Muscle of leg (tissue), 11 donors: ENCODE results near the gene XDH. TPM values are rescaled to one million over a fixed set of nuclear protein-coding genes. Genes with fewer than 3 reads are reported as not detected.

ENCODE experiments used
- DNase-seq: peaks from one replicate; pipeline ENCODE4 v3.0.0; 2013
- H3K27ac ChIP-seq: one replicate; pipeline ENCODE4 v1.5.1; 2013; ENCODE audit warnings: mild to moderate bottlenecking, low read length, control low read depth
- H3K27me3 ChIP-seq: one replicate; pipeline ENCODE4 v1.6.1; 2013; ENCODE audit warnings: low read length; ENCODE audit not compliant: control insufficient read depth, insufficient read depth
- H3K36me3 ChIP-seq: one replicate; pipeline ENCODE4 v1.6.1; 2013; ENCODE audit warnings: low read length; ENCODE audit not compliant: control insufficient read depth, insufficient read depth
- H3K4me1 ChIP-seq: one replicate; pipeline ENCODE4 v1.6.1; 2013; ENCODE audit warnings: low read length; ENCODE audit not compliant: control insufficient read depth, insufficient read depth
- H3K4me3 ChIP-seq: one replicate; pipeline ENCODE4 v1.5.1; 2013; ENCODE audit warnings: low read length, control low read depth
- H3K9me3 ChIP-seq: replicated peaks from 2 replicates; pipeline ENCODE4 v1.6.1; 2013; ENCODE audit warnings: low read depth, low read length; ENCODE audit not compliant: control insufficient read depth
- WGBS: methylation state at CpG from one replicate; pipeline ENCODE4 v1.1.5; 2013; ENCODE audit warnings: missing lambda C conversion rate; ENCODE audit not compliant: insufficient coverage; 5-methylcytosine and 5-hydroxymethylcytosine counted together
- polyA plus RNA-seq, 8 donors: library from polyadenylated mRNA; unstranded; fragments of 120-200 nt; gene quantifications; one replicate each; pipeline versions ENCODE4 v1.2.1 to v1.2.3, GENCODE V29; 2013; ENCODE audit warnings: inconsistent platforms in 1 of 8, low replicate concordance in 1 of 8; ENCODE audit not compliant: insufficient read length in 8 of 8, insufficient read depth in 1 of 8
- total RNA-seq: library from RNA; stranded (reverse); fragments of 120-200 nt; gene quantifications from one replicate; pipeline ENCODE4 v1.2.4, GENCODE V29; 2013

The XDH gene
- total and polyA plus RNA-seq, 9 donors, result under 0.01 to 5.5 (median 0.06) TPM; not detected in 3

- DNase-seq, result no peak
- H3K27ac ChIP-seq, result no peak overlapping the region
- no peaks in the 10 kb centered on the region for H3K4me1 ChIP-seq
- H3K9me3 ChIP-seq, result no peaks in the 10 kb centered on the region
- WGBS, result 85% methylated on average over 4 of the region's 4 CpGs
- H3K36me3 ChIP-seq, result no peaks in the 10 kb centered on the region
- no peaks in the 10 kb centered on the region for H3K27me3 ChIP-seq
- H3K4me3 ChIP-seq, result no peak overlapping the region
Measured at GRCh38 chr2:31428001-31428418, 13.5 kb upstream of the XDH start.

- Histone ChIP-seq H3K27ac (no peak overlapping the region), H3K4me3 (no peak overlapping the region), H3K36me3 (no peaks in the 10 kb centered on the region), H3K27me3 (no peaks in the 10 kb centered on the region), H3K9me3 (no peaks in the 10 kb centered on the region), H3K4me1 (no peaks in the 10 kb centered on the region)
- DNase-seq, result no peak
- WGBS, result 83% methylated on average over 8 of the region's 8 CpGs
Measured at GRCh38 chr2:31426096-31426495, 11.6 kb upstream of the XDH start.

GRCh38 chr2:31421634-31422033, 7.1 kb upstream of the XDH start:
- no peak for DNase-seq
- H3K27me3 ChIP-seq, result no peaks in the 10 kb centered on the region
- no peak overlapping the region for H3K4me3 ChIP-seq
- no peaks in the 10 kb centered on the region for H3K36me3 ChIP-seq
- H3K9me3 ChIP-seq, result peaks cover 12% of the 10 kb centered on the region
- 83% methylated on average over 3 of the region's 3 CpGs for WGBS
- H3K4me1 ChIP-seq, result no peaks in the 10 kb centered on the region
- H3K27ac ChIP-seq, result no peak overlapping the region

GRCh38 chr2:31420936-31421335, 6.4 kb upstream of the XDH start:
- DNase-seq, result peak; percentile 32
- H3K9me3 ChIP-seq, result peaks cover 12% of the 10 kb centered on the region
- H3K4me3 ChIP-seq, result no peak overlapping the region
- H3K27me3 ChIP-seq, result no peaks in the 10 kb centered on the region
- H3K27ac ChIP-seq, result no peak overlapping the region
- H3K36me3 ChIP-seq, result no peaks in the 10 kb centered on the region
- WGBS, result no CpG with 5 or more reads among the region's 1 CpG
- H3K4me1 ChIP-seq, result no peaks in the 10 kb centered on the region

GRCh38 chr2:31419386-31419785, 4.8 kb upstream of the XDH start:
- DNase-seq, result no peak
- Histone ChIP-seq H3K36me3 (no peaks in the 10 kb centered on the region), H3K4me1 (no peaks in the 10 kb centered on the region), H3K9me3 (peaks cover 12% of the 10 kb centered on the region), H3K4me3 (no peak overlapping the region), H3K27ac (no peak overlapping the region), H3K27me3 (no peaks in the 10 kb centered on the region)

- Histone ChIP-seq H3K27ac (no peak overlapping the region), H3K9me3 (peaks cover 12% of the 10 kb centered on the region), H3K27me3 (no peaks in the 10 kb centered on the region), H3K36me3 (no peaks in the 10 kb centered on the region), H3K4me1 (no peaks in the 10 kb centered on the region), H3K4me3 (no peak overlapping the region)
- DNase-seq, result no peak
- WGBS, result no CpG with 5 or more reads among the region's 2 CpGs
Measured at GRCh38 chr2:31415421-31415820, 879 bp upstream of the XDH start.

- no peak overlapping the region for H3K27ac ChIP-seq
- H3K27me3 ChIP-seq, result no peaks in the 10 kb centered on the region
- DNase-seq, result no peak
- no peaks in the 10 kb centered on the region for H3K4me1 ChIP-seq
- H3K4me3 ChIP-seq, result no peak overlapping the region
- no peaks in the 10 kb centered on the region for H3K36me3 ChIP-seq
- WGBS, result no CpG with 5 or more reads among the region's 5 CpGs
- H3K9me3 ChIP-seq, result peaks cover 3% of the 10 kb centered on the region
Measured at GRCh38 chr2:31413862-31414550, 536 bp downstream of the XDH start.

GRCh38 chr2:31413025-31413424, 1.5 kb downstream of the XDH start:
- WGBS, result no CpG with 5 or more reads among the region's 1 CpG
- Histone ChIP-seq H3K27ac (no peak overlapping the region), H3K9me3 (no peaks in the 10 kb centered on the region), H3K4me3 (no peak overlapping the region), H3K27me3 (no peaks in the 10 kb centered on the region), H3K4me1 (no peaks in the 10 kb centered on the region), H3K36me3 (no peaks in the 10 kb centered on the region)
- DNase-seq, result no peak

- Histone ChIP-seq H3K36me3 (no peaks in the 10 kb centered on the region), H3K9me3 (no peaks in the 10 kb centered on the region), H3K4me1 (no peaks in the 10 kb centered on the region), H3K27ac (no peak overlapping the region), H3K27me3 (no peaks in the 10 kb centered on the region), H3K4me3 (no peak overlapping the region)
- 94% methylated on average over 2 of the region's 2 CpGs for WGBS
- DNase-seq, result no peak
Measured at GRCh38 chr2:31411771-31412170, 2.8 kb downstream of the XDH start.

- WGBS, result 45% methylated on average over 2 of the region's 10 CpGs
- H3K9me3 ChIP-seq, result no peaks in the 10 kb centered on the region
- no peak overlapping the region for H3K27ac ChIP-seq
- H3K4me3 ChIP-seq, result no peak overlapping the region
- no peaks in the 10 kb centered on the region for H3K27me3 ChIP-seq
- no peak for DNase-seq
- H3K36me3 ChIP-seq, result no peaks in the 10 kb centered on the region
- no peaks in the 10 kb centered on the region for H3K4me1 ChIP-seq
Measured at GRCh38 chr2:31406593-31407385, 7.8 kb downstream of the XDH start.
